Activated naive CD4-positive, alpha-beta T cell treated with anti-CD3 and anti-CD28 coated beads, Interleukin-2, amount 50 U/mL, for 24 hours (primary cell): Measurements from ENCODE around the gene KIF18B.
"Not testable (repeated sequence)": the region's sequence is repeated elsewhere in the genome, so short reads cannot be mapped to it uniquely, and the experiment has no call there.

Experiments used
- H3K27ac Mint-ChIP-seq: one replicate; pipeline ENCODE4 v1.8.0; 2021; ENCODE audit warnings: mild to moderate bottlenecking, mixed read lengths
- H3K27me3 Mint-ChIP-seq: one replicate; pipeline ENCODE4 v1.8.0; 2021; ENCODE audit warnings: mixed read lengths
- H3K36me3 Mint-ChIP-seq: one replicate; pipeline ENCODE4 v1.8.0; 2021; ENCODE audit warnings: mixed read lengths
- H3K4me1 Mint-ChIP-seq: one replicate; pipeline ENCODE4 v1.8.0; 2021; ENCODE audit warnings: mixed read lengths
- H3K4me3 Mint-ChIP-seq: one replicate; pipeline ENCODE4 v1.8.0; 2021; ENCODE audit warnings: mild to moderate bottlenecking, mixed read lengths
- H3K9me3 Mint-ChIP-seq: one replicate; pipeline ENCODE4 v1.8.0; 2021; ENCODE audit warnings: mixed read lengths

KIF18B gene

GRCh38 chr17:44959821-44960531 is 12.4 kb upstream of the KIF18B start:
- H3K4me3 Mint-ChIP-seq: peak overlapping the region; percentile 59

GRCh38 chr17:44956998-44957981 is 9.7 kb upstream of the KIF18B start:
- Mint-ChIP-seq H3K36me3 (no peaks in the 10 kb centered on the region), H3K4me3 (no peak overlapping the region), H3K9me3 (no peaks in the 10 kb centered on the region), H3K27me3 (peaks cover 12% of the 10 kb centered on the region), H3K4me1 (peaks cover 9% of the 10 kb centered on the region), H3K27ac (no peak overlapping the region)

More at GRCh38 chr17:44959821-44960531, 12.4 kb upstream of the KIF18B start:
- peaks cover 9% of the 10 kb centered on the region for H3K4me1 Mint-ChIP-seq
- peaks cover 27% of the 10 kb centered on the region for H3K27me3 Mint-ChIP-seq
- H3K27ac Mint-ChIP-seq: no peak overlapping the region
- H3K9me3 Mint-ChIP-seq: no peaks in the 10 kb centered on the region
- H3K36me3 Mint-ChIP-seq: no peaks in the 10 kb centered on the region

- H3K4me3 Mint-ChIP-seq: no peak overlapping the region
- no peaks in the 10 kb centered on the region for H3K9me3 Mint-ChIP-seq
- H3K27ac Mint-ChIP-seq: no peak overlapping the region
- no peaks in the 10 kb centered on the region for H3K36me3 Mint-ChIP-seq
- peaks cover 9% of the 10 kb centered on the region for H3K4me1 Mint-ChIP-seq
- peaks cover 10% of the 10 kb centered on the region for H3K27me3 Mint-ChIP-seq
These were observed 8.3 kb upstream of the KIF18B start for GRCh38 chr17:44955674-44956425.

- no peaks in the 10 kb centered on the region for H3K36me3 Mint-ChIP-seq
- H3K4me1 Mint-ChIP-seq: peaks cover 4% of the 10 kb centered on the region
- H3K4me3 Mint-ChIP-seq: no peak overlapping the region
- no peaks in the 10 kb centered on the region for H3K9me3 Mint-ChIP-seq
- H3K27me3 Mint-ChIP-seq: peaks cover 7% of the 10 kb centered on the region
- H3K27ac Mint-ChIP-seq: no peak overlapping the region
These were observed 5.4 kb upstream of the KIF18B start for GRCh38 chr17:44952946-44953475.

GRCh38 chr17:44948315-44948795 is 782 bp upstream of the KIF18B start:
- Mint-ChIP-seq H3K36me3 (no peaks in the 10 kb centered on the region), H3K4me3 (peak overlapping the region; percentile 87), H3K27me3 (no peaks in the 10 kb centered on the region), H3K9me3 (no peaks in the 10 kb centered on the region), H3K27ac (no peak overlapping the region), H3K4me1 (peaks cover 9% of the 10 kb centered on the region)

- not testable (repeated sequence) for H3K4me1 Mint-ChIP-seq, H3K36me3 Mint-ChIP-seq, H3K27me3 Mint-ChIP-seq, H3K27ac Mint-ChIP-seq, H3K9me3 Mint-ChIP-seq, H3K4me3 Mint-ChIP-seq
These were observed 1.9 kb downstream of the KIF18B start for GRCh38 chr17:44945652-44946051.

- no peaks in the 10 kb centered on the region for H3K4me1 Mint-ChIP-seq
- H3K36me3 Mint-ChIP-seq: peaks cover 1% of the 10 kb centered on the region
- H3K27me3 Mint-ChIP-seq: no peaks in the 10 kb centered on the region
- H3K9me3 Mint-ChIP-seq: no peaks in the 10 kb centered on the region
- no peak overlapping the region for H3K27ac Mint-ChIP-seq
- no peak overlapping the region for H3K4me3 Mint-ChIP-seq
These were observed 5.1 kb downstream of the KIF18B start for GRCh38 chr17:44942456-44942855.

- Mint-ChIP-seq H3K9me3 (no peaks in the 10 kb centered on the region), H3K27me3 (no peaks in the 10 kb centered on the region), H3K36me3 (peaks cover 1% of the 10 kb centered on the region), H3K27ac (no peak overlapping the region), H3K4me1 (no peaks in the 10 kb centered on the region), H3K4me3 (no peak overlapping the region)
These were observed 5.8 kb downstream of the KIF18B start for GRCh38 chr17:44941712-44942331.

GRCh38 chr17:44940768-44941167 is 6.8 kb downstream of the KIF18B start:
- Mint-ChIP-seq H3K27me3 (no peaks in the 10 kb centered on the region), H3K36me3 (peaks cover 1% of the 10 kb centered on the region), H3K9me3 (no peaks in the 10 kb centered on the region), H3K4me1 (no peaks in the 10 kb centered on the region), H3K4me3 (no peak overlapping the region), H3K27ac (no peak overlapping the region)

GRCh38 chr17:44940317-44940716 is 7.3 kb downstream of the KIF18B start:
- Mint-ChIP-seq H3K4me1 (no peaks in the 10 kb centered on the region), H3K9me3 (no peaks in the 10 kb centered on the region), H3K36me3 (peaks cover 1% of the 10 kb centered on the region), H3K27ac (no peak overlapping the region), H3K27me3 (no peaks in the 10 kb centered on the region), H3K4me3 (no peak overlapping the region)

GRCh38 chr17:44935116-44935515 is 12.5 kb downstream of the KIF18B start:
- Mint-ChIP-seq H3K9me3 (no peaks in the 10 kb centered on the region), H3K36me3 (peaks cover 1% of the 10 kb centered on the region), H3K4me1 (no peaks in the 10 kb centered on the region), H3K27ac (no peak overlapping the region), H3K27me3 (no peaks in the 10 kb centered on the region), H3K4me3 (no peak overlapping the region)

GRCh38 chr17:44934745-44935105 is 12.8 kb downstream of the KIF18B start:
- H3K27me3 Mint-ChIP-seq: no peaks in the 10 kb centered on the region
- H3K36me3 Mint-ChIP-seq: peaks cover 1% of the 10 kb centered on the region
- H3K9me3 Mint-ChIP-seq: no peaks in the 10 kb centered on the region

GRCh38 chr17:44933824-44934744 is 13.5 kb downstream of the KIF18B start:
- Mint-ChIP-seq H3K4me1 (no peaks in the 10 kb centered on the region), H3K27me3 (no peaks in the 10 kb centered on the region), H3K4me3 (no peak overlapping the region), H3K36me3 (no peaks in the 10 kb centered on the region), H3K9me3 (no peaks in the 10 kb centered on the region), H3K27ac (no peak overlapping the region)

More at GRCh38 chr17:44934745-44935105, 12.8 kb downstream of the KIF18B start:
- H3K4me1 Mint-ChIP-seq: no peaks in the 10 kb centered on the region
- no peak overlapping the region for H3K4me3 Mint-ChIP-seq
- no peak overlapping the region for H3K27ac Mint-ChIP-seq

- no peaks in the 10 kb centered on the region for H3K9me3 Mint-ChIP-seq
- no peak overlapping the region for H3K4me3 Mint-ChIP-seq
- no peaks in the 10 kb centered on the region for H3K27me3 Mint-ChIP-seq
- no peaks in the 10 kb centered on the region for H3K36me3 Mint-ChIP-seq
- no peaks in the 10 kb centered on the region for H3K4me1 Mint-ChIP-seq
- H3K27ac Mint-ChIP-seq: no peak overlapping the region
These were observed 14.8 kb downstream of the KIF18B start for GRCh38 chr17:44932787-44933097.
